HL-60/S4 treated with retinoic acid at 250 ng/mL for 4 days and 3 days (cell line): Measurements from ENCODE around the gene GATA5.

Source experiments
- in situ Hi-C: fragments of 300-500 bp; cut with MboI; formaldehyde crosslinking; loops from 2 replicates; pipeline ENCODE4 v1.7.0; 2022; ENCODE audit warnings: low sequenced_read_pairs

The GATA5 gene

GRCh38 chr20:62476056-62476838 lies 452 bp upstream of the GATA5 start:
- in situ Hi-C loops: loop anchor here (25.0 kb wide), 1 partner anchor 311 kb away; the partner anchor contains the start of gene MRGBP

- in situ Hi-C loops: loop anchor here (25.0 kb wide), 1 partner anchor 312 kb away; the partner anchor contains the start of gene MRGBP
Measured at GRCh38 chr20:62475027-62475771, 596 bp downstream of the GATA5 start.

DNA sequence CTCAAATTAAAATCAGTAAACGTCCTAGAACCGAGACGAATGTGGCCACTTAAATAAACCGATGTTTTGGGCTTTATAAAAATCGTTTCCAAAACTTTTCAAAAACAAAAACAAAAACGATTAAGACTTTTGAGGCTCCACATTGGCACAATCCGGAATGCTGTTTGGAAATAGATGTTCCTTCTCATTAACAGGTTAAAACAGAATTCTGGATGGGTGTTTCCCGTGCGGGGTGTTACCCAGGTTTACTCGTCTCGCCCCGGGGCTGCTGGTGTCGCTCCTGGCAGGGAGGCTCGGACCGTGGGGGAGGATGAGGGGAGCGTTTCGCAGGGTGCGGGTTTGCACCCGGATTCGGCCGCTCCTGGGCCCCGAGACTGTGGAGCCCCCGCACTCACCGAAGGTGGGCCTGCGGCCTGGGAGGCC lies 1.2 kb downstream of the GATA5 start:
- in situ Hi-C loops: loop anchor here (25.0 kb wide), 1 partner anchor 313 kb away; the partner anchor contains the start of gene MRGBP

- in situ Hi-C loops: no loop called here
Measured at GRCh38 chr20:62473717-62474603, 1.8 kb downstream of the GATA5 start.

- in situ Hi-C loops: no loop called here
Measured at GRCh38 chr20:62472941-62473585, 2.7 kb downstream of the GATA5 start.

DNA sequence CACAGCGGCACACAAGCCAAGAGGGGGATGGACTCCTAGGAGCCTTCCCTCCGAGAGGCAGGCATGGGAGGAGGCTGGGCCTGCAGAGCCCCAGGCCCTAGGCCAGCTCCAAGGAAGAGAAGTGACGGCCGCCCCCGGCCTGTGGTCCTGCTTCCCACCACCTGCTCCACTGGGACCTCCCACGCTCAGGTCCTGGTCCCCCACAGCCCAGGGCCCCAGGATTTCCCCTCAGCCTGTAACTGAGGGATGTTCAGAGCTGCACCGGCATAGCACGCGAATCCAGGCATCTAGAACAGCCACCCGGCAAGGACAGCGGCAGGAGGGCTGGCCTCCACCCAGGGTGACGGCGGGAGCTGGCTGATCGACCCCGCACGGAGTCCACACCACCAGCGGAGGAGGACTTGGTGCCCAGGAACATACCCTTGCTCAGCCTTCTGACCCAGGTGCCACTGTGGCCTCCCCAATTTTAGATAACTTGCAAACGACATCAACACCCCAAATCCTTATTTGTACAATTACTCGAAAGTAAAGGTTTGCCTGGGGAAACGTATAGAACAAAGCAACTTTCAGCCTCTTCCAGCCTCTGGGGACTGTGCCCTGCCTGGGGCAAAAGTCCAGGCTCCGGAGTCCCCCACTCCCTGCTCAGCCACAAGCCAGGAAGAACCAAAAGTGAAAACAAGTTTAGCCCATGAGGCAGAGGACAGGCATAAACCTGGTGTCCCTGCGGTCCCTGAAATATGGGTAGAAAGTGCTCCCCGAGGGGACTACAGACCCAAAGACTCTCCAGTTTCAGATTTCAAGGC lies 3.5 kb downstream of the GATA5 start:
- in situ Hi-C loops: no loop called here

- in situ Hi-C loops: no loop called here
Measured at GRCh38 chr20:62470459-62470858, 5.3 kb downstream of the GATA5 start.

- in situ Hi-C loops: no loop called here
Measured at GRCh38 chr20:62470001-62470400, 5.8 kb downstream of the GATA5 start.

DNA sequence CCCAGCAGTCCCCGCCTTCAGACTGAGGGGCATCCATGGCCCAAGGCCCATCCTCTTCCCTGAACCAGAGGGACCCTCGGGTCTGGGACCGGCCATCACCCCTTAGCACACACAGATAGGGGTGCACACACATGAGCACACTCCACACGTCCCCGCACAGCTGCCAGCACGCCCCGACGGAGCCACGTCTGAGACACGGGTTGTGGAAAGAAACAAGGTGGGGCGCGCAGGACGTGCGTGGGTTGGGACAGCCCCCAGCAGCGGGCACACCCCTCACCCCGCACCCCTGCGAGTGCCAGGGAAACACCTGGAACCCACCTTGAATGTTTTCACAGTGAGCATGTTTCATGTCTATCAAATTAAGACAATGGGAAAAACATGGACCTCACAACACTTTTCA lies 6.4 kb downstream of the GATA5 start:
- in situ Hi-C loops: no loop called here

GRCh38 chr20:62466806-62467537 lies 8.8 kb downstream of the GATA5 start:
- in situ Hi-C loops: no loop called here

GRCh38 chr20:62466072-62466760 lies 9.6 kb downstream of the GATA5 start:
- in situ Hi-C loops: no loop called here

DNA sequence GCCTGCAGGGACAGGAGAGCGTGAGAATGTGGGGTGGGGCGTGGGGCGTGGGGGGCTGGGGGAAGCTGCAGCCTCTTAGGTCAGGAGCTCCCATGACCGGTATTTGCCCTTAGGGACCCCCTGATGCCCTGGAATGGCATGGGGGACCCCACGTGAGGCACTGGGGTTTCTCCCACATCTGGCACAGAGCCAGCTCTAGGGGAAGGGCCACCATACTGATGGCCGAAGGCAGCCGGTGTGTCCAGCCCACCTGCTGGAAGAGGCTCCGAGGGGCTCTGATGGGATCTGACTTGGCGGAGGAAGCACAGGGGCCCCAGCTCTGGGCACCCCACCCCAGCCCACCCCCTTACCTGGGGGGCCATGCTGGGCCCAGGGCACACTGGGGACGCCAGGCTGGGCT lies 10.8 kb downstream of the GATA5 start:
- in situ Hi-C loops: no loop called here

- in situ Hi-C loops: no loop called here
Measured at GRCh38 chr20:62464425-62464770, 11.4 kb downstream of the GATA5 start.

- in situ Hi-C loops: no loop called here
Measured at GRCh38 chr20:62463651-62464424, 12.0 kb downstream of the GATA5 start.

DNA sequence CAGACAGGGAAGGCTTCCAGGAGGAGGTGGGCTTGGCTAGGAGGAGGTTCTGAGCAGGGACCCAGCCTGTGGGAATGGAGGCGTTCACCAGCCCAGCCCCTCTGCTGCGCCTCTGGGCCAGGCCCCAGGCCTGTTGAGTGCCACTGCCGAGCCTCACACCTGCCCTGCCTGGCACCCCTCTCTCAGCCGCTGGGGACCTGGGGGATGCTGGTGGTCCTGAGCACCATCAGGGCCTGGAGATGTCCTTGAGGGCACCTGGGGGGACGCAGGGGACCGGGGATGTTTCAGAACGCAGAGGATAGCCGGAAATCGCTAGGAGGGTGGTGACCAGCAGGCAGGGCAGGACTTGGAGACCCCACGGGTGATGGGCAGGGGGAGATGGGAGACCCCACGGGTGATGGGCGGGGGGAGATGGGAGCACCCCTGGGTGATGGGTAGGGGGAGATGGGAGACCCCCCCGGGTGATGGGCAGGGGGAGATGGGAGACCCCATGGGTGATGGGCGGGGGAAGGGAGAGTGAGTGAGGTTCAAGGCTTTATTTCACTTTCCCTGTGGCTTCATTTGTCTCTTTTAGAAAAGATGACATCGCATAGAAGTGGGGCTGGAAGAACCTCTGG lies 12.7 kb downstream of the GATA5 start:
- in situ Hi-C loops: no loop called here

- in situ Hi-C loops: no loop called here
Measured at GRCh38 chr20:62461834-62462233, 14.0 kb downstream of the GATA5 start.

DNA sequence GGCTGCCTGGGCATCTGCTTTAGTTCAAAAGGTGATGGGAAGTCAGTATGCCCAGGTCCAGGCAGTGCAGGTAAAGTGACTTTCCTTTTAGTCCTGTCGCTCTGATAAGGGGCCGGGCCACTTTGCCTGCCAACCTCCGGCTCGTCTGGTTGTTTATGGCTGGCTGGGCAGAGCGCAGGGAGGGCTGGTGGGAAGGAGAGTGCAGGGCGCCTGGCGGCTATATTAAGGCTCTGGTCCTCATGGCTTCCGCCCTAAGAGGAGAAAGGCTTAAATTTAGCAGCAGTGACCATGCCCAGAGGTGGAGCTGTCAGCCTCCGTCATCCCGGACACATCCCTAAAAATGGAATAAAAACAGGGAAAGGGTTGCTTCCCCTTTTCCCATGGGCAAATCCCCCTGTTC lies 14.6 kb downstream of the GATA5 start:
- in situ Hi-C loops: no loop called here
